H9 (cell line): Measurements from ENCODE around the gene KIF21A. TPM values are rescaled to one million over a fixed set of nuclear protein-coding genes. Genes with fewer than 3 reads are reported as not detected.

Source experiments
- DNase-seq: peaks from one replicate; pipeline ENCODE4 v3.0.0-alpha.2; 2017
- H2AFZ ChIP-seq: one replicate; pipeline ENCODE4 v1.6.1; 2013; ENCODE audit warnings: mild to moderate bottlenecking, low read length, control low read depth, moderate library complexity
- H2AK5ac ChIP-seq: 2 replicates; pipeline ENCODE4 v1.6.1; 2013; ENCODE audit warnings: low read length, control low read depth, mixed read lengths; ENCODE audit not compliant: insufficient read length
- H2BK120ac ChIP-seq: one replicate; pipeline ENCODE4 v1.6.1; 2013; ENCODE audit warnings: low read depth, mild to moderate bottlenecking, low read length, control low read depth, inconsistent platforms; ENCODE audit not compliant: poor library complexity, severe bottlenecking
- H2BK12ac ChIP-seq: 2 replicates; pipeline ENCODE4 v1.6.1; 2013; ENCODE audit warnings: low read length, control low read depth, mixed read lengths, low read depth; ENCODE audit not compliant: insufficient read length
- H2BK15ac ChIP-seq: 2 replicates; pipeline ENCODE4 v1.6.1; 2013; ENCODE audit warnings: low read depth, low read length, control low read depth
- H2BK20ac ChIP-seq: one replicate; pipeline ENCODE4 v1.6.1; 2013; ENCODE audit warnings: low read depth, mild to moderate bottlenecking, low read length, control low read depth, inconsistent platforms; ENCODE audit not compliant: poor library complexity, severe bottlenecking
- H2BK5ac ChIP-seq: 2 replicates; pipeline ENCODE4 v1.6.1; 2013; ENCODE audit warnings: low read length, control low read depth, mixed read lengths; ENCODE audit not compliant: insufficient read length
- H3K14ac ChIP-seq: 2 replicates; pipeline ENCODE4 v1.6.1; 2013; ENCODE audit warnings: low read length, control low read depth; ENCODE audit not compliant: insufficient read depth
- H3K18ac ChIP-seq: 2 replicates; pipeline ENCODE4 v1.6.1; 2013; ENCODE audit warnings: low read depth, mild to moderate bottlenecking, mixed read lengths, low read length, control low read depth; ENCODE audit not compliant: insufficient read length
- H3K23ac ChIP-seq: 2 replicates; pipeline ENCODE4 v1.6.1; 2013; ENCODE audit warnings: low read length, control low read depth, mixed read lengths, low read depth; ENCODE audit not compliant: insufficient read length
- H3K23me2 ChIP-seq: 2 replicates; pipeline ENCODE4 v1.6.1; 2013; ENCODE audit warnings: low read depth, mild to moderate bottlenecking, mixed read lengths, low read length, control low read depth; ENCODE audit not compliant: insufficient read length, poor library complexity, severe bottlenecking
- H3K27ac ChIP-seq: 2 replicates; pipeline ENCODE4 v1.5.1; 2013; ENCODE audit warnings: low read length, control low read depth, mixed read lengths, low read depth; ENCODE audit not compliant: insufficient read length
- H3K27me3 ChIP-seq: 2 replicates; pipeline ENCODE4 v1.6.1; 2013; ENCODE audit warnings: low read length, control low read depth, inconsistent platforms; ENCODE audit not compliant: insufficient read depth
- H3K4ac ChIP-seq: 2 replicates; pipeline ENCODE4 v1.6.1; 2013; ENCODE audit warnings: low read depth, mild to moderate bottlenecking, control low read depth, inconsistent platforms, low read length, moderate library complexity
- H3K4me1 ChIP-seq: 2 replicates; pipeline ENCODE4 v1.6.1; 2013; ENCODE audit warnings: low read length, control low read depth, inconsistent platforms; ENCODE audit not compliant: insufficient read depth
- H3K4me2 ChIP-seq: 2 replicates; pipeline ENCODE4 v1.6.1; 2013; ENCODE audit warnings: low read length, control low read depth, mixed read lengths; ENCODE audit not compliant: insufficient read length, insufficient read depth
- H3K56ac ChIP-seq: 2 replicates; pipeline ENCODE4 v1.6.1; 2013; ENCODE audit warnings: low read depth, mild to moderate bottlenecking, mixed read lengths, low read length, control low read depth; ENCODE audit not compliant: insufficient read length
- H3K79me1 ChIP-seq: 2 replicates; pipeline ENCODE4 v1.6.1; 2013; ENCODE audit warnings: low read depth, mild to moderate bottlenecking, moderate library complexity, low read length, control low read depth, inconsistent platforms; ENCODE audit not compliant: insufficient read depth, poor library complexity, severe bottlenecking
- H3K79me2 ChIP-seq: 2 replicates; pipeline ENCODE4 v1.6.1; 2013; ENCODE audit warnings: low read length, control low read depth, inconsistent platforms; ENCODE audit not compliant: insufficient read depth
- H3K9ac ChIP-seq: 2 replicates; pipeline ENCODE4 v1.6.1; 2013; ENCODE audit warnings: low read length, control low read depth, mixed read lengths; ENCODE audit not compliant: insufficient read length; ENCODE audit errors: extremely low read depth
- H3K9me3 ChIP-seq: one replicate; pipeline ENCODE4 v1.6.1; 2013; ENCODE audit warnings: low read depth, low read length, inconsistent platforms; ENCODE audit not compliant: control insufficient read depth
- H3T11ph ChIP-seq: one replicate; pipeline ENCODE4 v1.6.1; 2013; ENCODE audit warnings: mild to moderate bottlenecking, low read length, control low read depth, inconsistent platforms
- H4K20me1 ChIP-seq: one replicate; pipeline ENCODE4 v1.6.1; 2013; ENCODE audit not compliant: control insufficient read depth, insufficient read length, insufficient read depth
- H4K5ac ChIP-seq: 2 replicates; pipeline ENCODE4 v1.6.1; 2013; ENCODE audit warnings: low read depth, mild to moderate bottlenecking, mixed read lengths, low read length, control low read depth; ENCODE audit not compliant: insufficient read length
- H4K8ac ChIP-seq: replicated peaks from 2 replicates; pipeline ENCODE4 v1.6.1; 2013; ENCODE audit warnings: low read length, control low read depth, mixed read lengths, low read depth; ENCODE audit not compliant: insufficient read length
- H4K91ac ChIP-seq: 2 replicates; pipeline ENCODE4 v1.6.1; 2013; ENCODE audit warnings: low read depth, mild to moderate bottlenecking, moderate library complexity, mixed read lengths, low read length, control low read depth; ENCODE audit not compliant: insufficient read length
- H3K27ac Mint-ChIP-seq, 3 experiments: 2 replicates in 2 of 3; 3 replicates in 1 of 3; pipeline ENCODE4 v1.8.0; 2020 to 2021; ENCODE audit warnings: mixed read lengths in 3 of 3, mild to moderate bottlenecking in 1 of 3, moderate library complexity in 1 of 3
- H3K27me3 Mint-ChIP-seq: 2 replicates; pipeline ENCODE4 v1.8.0; 2021; ENCODE audit warnings: low read depth, mild to moderate bottlenecking, moderate library complexity, mixed read lengths
- H3K36me3 Mint-ChIP-seq, 3 experiments: 2 replicates in 2 of 3; 3 replicates in 1 of 3; pipeline ENCODE4 v1.8.0; 2020 to 2021; ENCODE audit warnings: low read depth in 3 of 3, mixed read lengths in 3 of 3; ENCODE audit not compliant: insufficient read depth in 1 of 3
- H3K4me1 Mint-ChIP-seq, 2 experiments: 2 replicates each; pipeline ENCODE4 v1.8.0; 2020; ENCODE audit warnings: mixed read lengths in 2 of 2
- H3K4me3 Mint-ChIP-seq, 2 experiments: 2 replicates in 1 of 2; 3 replicates in 1 of 2; pipeline ENCODE4 v1.8.0; 2020 to 2021; ENCODE audit warnings: mild to moderate bottlenecking in 2 of 2, mixed read lengths in 2 of 2, moderate library complexity in 1 of 2
- H3K9me3 Mint-ChIP-seq, 2 experiments: 2 replicates in 1 of 2; 3 replicates in 1 of 2; pipeline ENCODE4 v1.8.0; 2020; ENCODE audit warnings: mild to moderate bottlenecking in 2 of 2, mixed read lengths in 2 of 2, moderate library complexity in 1 of 2
- CTCF ChIP-seq: fragments of 200-600 bp; sonication (generic); conservative IDR thresholded peaks from 3 replicates; pipeline ENCODE4 v1.8.0; 2021; ENCODE audit warnings: antibody characterized with exemption, mild to moderate bottlenecking
- WGBS: extraction: QIAGEN DNeasy Blood & Tissue Kit; methylation state at CpG from one replicate; pipeline ENCODE4 v1.1.7; 2013; ENCODE audit warnings: missing lambda C conversion rate, low lambda C conversion rate, mixed read lengths; ENCODE audit not compliant: insufficient read length; ENCODE audit errors: extremely low coverage; 5-methylcytosine and 5-hydroxymethylcytosine counted together
- total RNA-seq: library from RNA; stranded (reverse); gene quantifications from 2 replicates; pipeline ENCODE4 v1.2.1, GENCODE V29; 2021

The KIF21A gene
- total RNA-seq, 1 experiment from 2014 or later = 17.2 TPM

- Histone ChIP-seq H4K8ac (no peak overlapping the region), H4K5ac (no peak overlapping the region), H4K91ac (no peak overlapping the region), H3K27ac (no peak overlapping the region), H2AK5ac (no peak overlapping the region), H3K23ac (no peak overlapping the region), H3K4me1 (no peaks in the 10 kb centered on the region), H3K79me1 (no peaks in the 10 kb centered on the region), H2BK15ac (no peak overlapping the region), H3K4me2 (no peak overlapping the region), H3K4ac (no peak overlapping the region), H3K9ac (no peak overlapping the region), H4K20me1 (no peaks in the 10 kb centered on the region), H3K27me3 (no peaks in the 10 kb centered on the region), H3K56ac (no peak overlapping the region), H2BK5ac (no peak overlapping the region), H2BK20ac (no peak overlapping the region), H3K18ac (no peak overlapping the region), H2BK12ac (no peak overlapping the region), H3K14ac (no peak overlapping the region), H3K23me2 (no peaks in the 10 kb centered on the region), H2BK120ac (no peak overlapping the region), H2AFZ (no peak overlapping the region), H3T11ph (no peak overlapping the region), H3K9me3 (no peaks in the 10 kb centered on the region), H3K79me2 (no peaks in the 10 kb centered on the region)
- no peaks in the 10 kb centered on the region for H3K36me3 Mint-ChIP-seq
- no peak for DNase-seq
- no peaks in the 10 kb centered on the region for H3K27me3 Mint-ChIP-seq
- WGBS = no CpG with 5 or more reads among the region's 1 CpG
- no peak for TF ChIP-seq CTCF
- H3K9me3 Mint-ChIP-seq = no peaks in the 10 kb centered on the region; a peak in 1 of 5 replicates
- H3K4me1 Mint-ChIP-seq = peaks cover 5% of the 10 kb centered on the region in 2 experiments; a peak in 2 of 4 replicates
- H3K27ac Mint-ChIP-seq = no peak overlapping the region
- H3K4me3 Mint-ChIP-seq = no peak overlapping the region
Measured at GRCh38 chr12:39252628-39253027, 190.3 kb downstream of the KIF21A start.

Other genes with a start within 250 kb of the KIF21A start
- gene ABCD2, start 176.7 kb upstream of the KIF21A start, total RNA-seq = not detected in 2 replicates